Aorta (tissue), 5 donors: ENCODE results near the gene PID1. TPM values are rescaled to one million over a fixed set of nuclear protein-coding genes. Genes with fewer than 3 reads are reported as not detected.

Experiments used
- ATAC-seq: fragments of 200-7000 bp; cut with Tn5 transposase; one replicate; pipeline ENCODE4 v1.9.1; 2022; ENCODE audit warnings: moderate library complexity; ENCODE audit not compliant: low FRiP score
- DNase-seq, 2 donors: peaks; one replicate each; pipeline ENCODE4 v3.0.0-alpha.2; 2020
- H3K27ac ChIP-seq, 2 donors: one replicate each; pipeline ENCODE4 v1.5.1; 2013; ENCODE audit warnings: low read length in 2 of 2, mild to moderate bottlenecking in 2 of 2, moderate library complexity in 2 of 2, control low read depth in 1 of 2, inconsistent platforms in 1 of 2, low read depth in 1 of 2
- H3K27me3 ChIP-seq, 2 donors: one replicate each; pipeline ENCODE4 v1.6.1; 2013; ENCODE audit warnings: control low read depth in 1 of 2, low read length in 1 of 2, mild to moderate bottlenecking in 1 of 2, moderate library complexity in 1 of 2; ENCODE audit not compliant: insufficient read depth in 2 of 2, control insufficient read depth in 1 of 2
- H3K36me3 ChIP-seq, 2 donors: one replicate each; pipeline ENCODE4 v1.6.1; 2013; ENCODE audit warnings: control low read depth in 1 of 2, low read length in 1 of 2, mild to moderate bottlenecking in 1 of 2; ENCODE audit not compliant: insufficient read depth in 2 of 2, control insufficient read depth in 1 of 2
- H3K4me1 ChIP-seq, 2 donors: one replicate each; pipeline ENCODE4 v1.6.1; 2013; ENCODE audit warnings: low read length in 2 of 2, control low read depth in 1 of 2, mild to moderate bottlenecking in 1 of 2, moderate library complexity in 1 of 2; ENCODE audit not compliant: insufficient read depth in 2 of 2, control insufficient read depth in 1 of 2
- H3K4me3 ChIP-seq, 2 donors: one replicate each; pipeline ENCODE4 v1.5.1; 2013; ENCODE audit warnings: low read length in 2 of 2, control low read depth in 1 of 2, mild to moderate bottlenecking in 1 of 2
- H3K9me3 ChIP-seq: one replicate; pipeline ENCODE4 v1.6.1; 2013; ENCODE audit warnings: mild to moderate bottlenecking, low read length; ENCODE audit not compliant: control insufficient read depth
- WGBS, 2 donors: extraction: QIAGEN DNeasy Blood & Tissue Kit; methylation state at CpG; one replicate each; pipeline ENCODE4 v1.1.7; 2013; 5-methylcytosine and 5-hydroxymethylcytosine counted together
- intact Hi-C, 2 donors: fragments of 100-400 bp; cut with DNase I; formaldehyde crosslinking; loops; one replicate each; pipeline versions ENCODE4 v1.14.2 to v1.15.0; 2022
- polyA plus RNA-seq, 2 donors: library from polyadenylated mRNA; stranded (reverse); fragments of 200-250 nt; gene quantifications; one replicate each; pipeline ENCODE4 v1.2.3, GENCODE V29; 2013
- total RNA-seq, 2 donors: library from RNA; stranded (reverse); fragmentation: NEBNext Ultra II Directional; extraction: Animal tissue kit (Norgen Biotek cat#: 25700); gene quantifications; one replicate each; pipeline ENCODE4 v1.2.1, GENCODE V29; 2021
- donor health status: healthy with polysubstance abuse.
- donor health status: Bipolar disorder and iron deficiency.
- donor health status: DM: no; HTN: no; CAD: no.
- donor health status: DM: no; HTN: no; CAD: no.
- donor health status: DM: yes; HTN: yes; CAD: no.

Gene PID1
- total and polyA plus RNA-seq, 4 donors, result 44.8 to 88.6 (median 66.9) TPM

- Histone ChIP-seq H3K9me3 (no peaks in the 10 kb centered on the region), H3K36me3 (no peaks in the 10 kb centered on the region), H3K4me3 (no peak overlapping the region), H3K4me1 (peaks cover 9 to 15% of the 10 kb centered on the region in 2 donors), H3K27me3 (no peaks in the 10 kb centered on the region), H3K27ac (no peak overlapping the region)
- 74 to 84% methylated on average over 7 of the region's 7 CpGs for WGBS, 2 donors
- intact Hi-C loops, result no loop called here
- ATAC-seq (no peak), DNase-seq (no peak)
Observed at GRCh38 chr2:229088966-229089700, 182.0 kb downstream of the PID1 start.

DNA sequence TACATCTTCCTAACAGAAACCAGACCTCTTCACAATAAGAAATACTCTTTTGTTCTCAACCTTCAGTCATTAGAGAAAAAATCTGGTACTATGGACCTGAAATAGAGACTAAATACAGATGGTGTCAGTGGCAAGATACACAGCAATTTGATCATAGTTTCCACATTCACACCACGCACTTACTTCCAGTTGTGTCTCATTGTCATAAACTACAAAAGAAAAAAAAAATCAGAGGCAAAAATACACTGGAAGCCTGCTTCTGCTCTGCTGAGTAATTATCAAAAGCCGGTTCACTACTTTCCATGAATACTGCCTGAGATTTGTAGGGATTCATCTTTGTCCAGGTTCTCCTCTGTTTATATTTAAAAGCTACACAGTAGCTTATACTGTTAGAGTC, 182.6 kb downstream of the PID1 start:
- no peak overlapping the region for H3K27ac ChIP-seq
- DNase-seq (no peak), ATAC-seq (no peak)
- WGBS, 2 donors, result 78 to 81% methylated on average over 2 of the region's 2 CpGs
- peaks cover 9 to 15% of the 10 kb centered on the region in 2 donors for H3K4me1 ChIP-seq
- H3K27me3 ChIP-seq, result no peaks in the 10 kb centered on the region
- H3K36me3 ChIP-seq, result no peaks in the 10 kb centered on the region
- intact Hi-C loops, result no loop called here
- no peak overlapping the region for H3K4me3 ChIP-seq
- no peaks in the 10 kb centered on the region for H3K9me3 ChIP-seq

- H3K27ac ChIP-seq, result no peak overlapping the region
- intact Hi-C loops, result no loop called here
- peaks cover 9 to 15% of the 10 kb centered on the region in 2 donors for H3K4me1 ChIP-seq
- no peaks in the 10 kb centered on the region for H3K9me3 ChIP-seq
- H3K36me3 ChIP-seq, result no peaks in the 10 kb centered on the region
- DNase-seq, result no peak
- WGBS, 2 donors, result 62 to 65% methylated on average over 6 of the region's 6 CpGs
- ATAC-seq, result no peak
- H3K4me3 ChIP-seq, result peak overlapping the region in 1 of 2 donors; percentile 26
- no peaks in the 10 kb centered on the region for H3K27me3 ChIP-seq
Observed at GRCh38 chr2:229087843-229088516, 183.1 kb downstream of the PID1 start.

DNA sequence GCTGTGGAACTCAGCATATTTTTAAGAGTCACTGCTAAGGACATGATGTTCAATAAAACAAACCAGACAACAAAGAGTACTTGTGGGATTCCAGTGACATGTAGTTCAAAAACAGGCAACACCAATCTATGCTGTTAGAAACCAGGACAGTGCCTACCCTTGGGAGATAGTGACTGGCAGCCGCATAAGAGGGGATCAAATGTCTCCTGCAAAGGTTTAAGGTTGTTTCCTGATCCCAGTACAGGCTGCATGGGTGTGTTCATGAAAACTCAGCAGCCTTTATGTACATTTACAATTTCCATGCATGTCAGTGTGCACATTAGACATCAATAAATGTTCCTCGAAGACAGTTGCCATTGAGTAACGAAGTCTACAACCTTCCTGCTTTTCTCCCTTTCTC, 183.8 kb downstream of the PID1 start:
- Histone ChIP-seq H3K36me3 (no peaks in the 10 kb centered on the region), H3K4me1 (peaks cover 9 to 13% of the 10 kb centered on the region in 2 donors), H3K27me3 (no peaks in the 10 kb centered on the region), H3K4me3 (no peak overlapping the region), H3K9me3 (no peaks in the 10 kb centered on the region), H3K27ac (no peak overlapping the region)
- 88 to 91% methylated on average over 3 of the region's 3 CpGs for WGBS, 2 donors
- DNase-seq (no peak), ATAC-seq (no peak)
- intact Hi-C loops, result no loop called here

DNA sequence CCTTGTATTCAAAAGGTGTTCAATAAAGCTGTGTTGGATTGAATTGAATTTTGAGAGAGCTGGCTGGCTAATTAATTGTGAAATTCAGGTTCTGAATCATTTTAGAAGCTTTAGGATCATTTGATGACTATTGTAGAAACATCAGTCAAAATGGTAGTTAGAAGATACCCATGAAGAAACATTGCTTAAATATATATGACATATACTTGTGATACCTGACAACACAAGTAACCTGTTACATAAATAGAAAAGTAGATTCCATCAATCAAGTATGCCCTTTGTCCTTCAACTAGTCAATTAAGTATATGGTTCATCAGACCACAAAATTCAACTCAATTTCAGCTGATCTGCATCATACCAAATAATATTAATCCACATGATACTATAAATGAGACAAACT, 185.6 kb downstream of the PID1 start:
- Histone ChIP-seq H3K4me1 (peaks cover 9 to 14% of the 10 kb centered on the region in 2 donors), H3K4me3 (no peak overlapping the region), H3K27me3 (no peaks in the 10 kb centered on the region), H3K9me3 (no peaks in the 10 kb centered on the region), H3K36me3 (no peaks in the 10 kb centered on the region), H3K27ac (no peak overlapping the region)
- DNase-seq (no peak), ATAC-seq (no peak)
- intact Hi-C loops, result no loop called here

DNA sequence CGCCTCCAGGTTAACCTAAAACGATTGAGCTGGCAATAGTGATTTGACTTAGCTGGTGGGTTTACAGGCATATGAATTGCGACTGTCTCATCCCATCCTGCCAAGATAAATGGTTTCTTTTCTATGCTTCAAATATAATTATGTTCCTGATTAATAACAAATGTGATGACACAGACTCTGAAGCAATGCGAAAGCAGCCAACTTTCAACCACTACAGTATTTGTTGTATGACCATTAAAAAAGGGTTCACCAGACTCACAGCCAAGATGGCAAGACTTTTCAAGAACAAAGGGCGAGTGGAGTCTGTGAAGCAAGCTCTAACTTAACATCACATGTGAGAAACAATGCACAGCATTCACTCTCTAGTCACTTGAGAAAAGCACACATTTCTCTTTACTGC, 186.6 kb downstream of the PID1 start:
- ATAC-seq, result no peak

GRCh38 chr2:229083606-229084340, 187.3 kb downstream of the PID1 start:
- 42 to 50% methylated on average over 5 of the region's 5 CpGs for WGBS, 2 donors
- peaks cover 7 to 14% of the 10 kb centered on the region in 2 donors for H3K4me1 ChIP-seq
- intact Hi-C loops, result no loop called here
- no peak for ATAC-seq
- no peaks in the 10 kb centered on the region for H3K36me3 ChIP-seq
- no peak overlapping the region for H3K27ac ChIP-seq
- H3K9me3 ChIP-seq, result no peaks in the 10 kb centered on the region
- no peak overlapping the region for H3K4me3 ChIP-seq
- no peaks in the 10 kb centered on the region for H3K27me3 ChIP-seq
- DNase-seq, result no peak

More for the DNA sequence above, 186.6 kb downstream of the PID1 start:
- Histone ChIP-seq H3K27ac (no peak overlapping the region), H3K4me1 (peaks cover 7 to 14% of the 10 kb centered on the region in 2 donors), H3K36me3 (no peaks in the 10 kb centered on the region), H3K9me3 (no peaks in the 10 kb centered on the region), H3K27me3 (no peaks in the 10 kb centered on the region), H3K4me3 (no peak overlapping the region)
- intact Hi-C loops, result no loop called here
- DNase-seq, result no peak
- WGBS, 2 donors, result 56 to 58% methylated on average over 5 of the region's 5 CpGs

GRCh38 chr2:229081411-229081810, 189.7 kb downstream of the PID1 start:
- H3K4me1 ChIP-seq, result peaks cover 0 to 4% of the 10 kb centered on the region in 2 donors
- H3K9me3 ChIP-seq, result no peaks in the 10 kb centered on the region
- no peak for DNase-seq
- intact Hi-C loops, result no loop called here
- ATAC-seq, result no peak
- no peak overlapping the region for H3K27ac ChIP-seq
- no peak overlapping the region for H3K4me3 ChIP-seq
- no peaks in the 10 kb centered on the region for H3K36me3 ChIP-seq
- WGBS, 2 donors, result 39 to 49% methylated on average over 1 of the region's 1 CpG
- no peaks in the 10 kb centered on the region for H3K27me3 ChIP-seq
